CD14-positive monocyte (primary cell): Measurements from ENCODE around the gene OR2T1. TPM values are rescaled to one million over a fixed set of nuclear protein-coding genes. Genes with fewer than 3 reads are reported as not detected.
"Not testable (repeated sequence)": the region's sequence is repeated elsewhere in the genome, so short reads cannot be mapped to it uniquely, and the experiment has no call there.

ENCODE experiments used
- DNase-seq, 3 donors: peaks; one replicate each; pipeline ENCODE4 v3.0.0-alpha.2; 2011 to 2022
- H2AFZ ChIP-seq: 2 replicates; pipeline ENCODE4 v1.6.0; 2012; ENCODE audit warnings: mild to moderate bottlenecking, low read depth, low read length, inconsistent platforms; ENCODE audit not compliant: insufficient read depth, poor library complexity, severe bottlenecking
- H3K27ac ChIP-seq, 2 donors: 1 replicate in 1 of 2; 2 replicates in 1 of 2; pipeline ENCODE4 v1.5.1; 2012 to 2013; ENCODE audit warnings: low read length in 2 of 2, control low read depth in 1 of 2, inconsistent platforms in 1 of 2, low read depth in 1 of 2, mild to moderate bottlenecking in 1 of 2
- H3K27me3 ChIP-seq, 2 donors: one replicate each; pipeline versions ENCODE4 v1.6.0 to v1.6.1; 2011 to 2013; ENCODE audit warnings: low read length in 2 of 2; ENCODE audit not compliant: control insufficient read depth in 2 of 2, insufficient read depth in 2 of 2
- H3K36me3 ChIP-seq, 2 donors: replicated peaks in 1 of 2; 1 replicate in 1 of 2; 2 replicates in 1 of 2; pipeline versions ENCODE4 v1.5.1 to v1.6.1; 2012 to 2013; ENCODE audit warnings: low read length in 2 of 2, control low read depth in 1 of 2, inconsistent platforms in 1 of 2, mild to moderate bottlenecking in 1 of 2; ENCODE audit not compliant: insufficient read depth in 2 of 2, control insufficient read depth in 1 of 2
- H3K4me1 ChIP-seq, 2 donors: 1 replicate in 1 of 2; 2 replicates in 1 of 2; pipeline versions ENCODE4 v1.5.1 to v1.6.1; 2012 to 2013; ENCODE audit warnings: low read length in 2 of 2, control low read depth in 1 of 2, inconsistent platforms in 1 of 2, mild to moderate bottlenecking in 1 of 2, moderate library complexity in 1 of 2; ENCODE audit not compliant: insufficient read depth in 2 of 2, control insufficient read depth in 1 of 2
- H3K4me2 ChIP-seq: replicated peaks from 2 replicates; pipeline ENCODE3; 2012; ENCODE audit warnings: low read length, moderate library complexity, mild to moderate bottlenecking; ENCODE audit not compliant: poor library complexity, severe bottlenecking; ENCODE audit errors: extremely low read depth
- H3K4me3 ChIP-seq, 3 experiments: fragments of 200-600 bp in 1 of 3; sonication (generic) in 1 of 3; replicated peaks in 1 of 3; 1 replicate in 2 of 3; 2 replicates in 1 of 3; pipeline ENCODE4 v1.5.1; 2011 to 2013; ENCODE audit warnings: low read length in 3 of 3, mild to moderate bottlenecking in 3 of 3, control low read depth in 2 of 3, low read depth in 2 of 3, inconsistent platforms in 1 of 3, moderate library complexity in 1 of 3
- H3K79me2 ChIP-seq: 2 replicates; pipeline ENCODE4 v1.6.0; 2012; ENCODE audit warnings: mild to moderate bottlenecking, control low read depth, inconsistent platforms, low read length, moderate library complexity; ENCODE audit not compliant: insufficient read depth
- H3K9ac ChIP-seq: 2 replicates; pipeline ENCODE4 v1.6.0; 2017; ENCODE audit warnings: low read length, mild to moderate bottlenecking; ENCODE audit not compliant: insufficient read depth, poor library complexity, severe bottlenecking
- H3K9me3 ChIP-seq, 2 donors: replicated peaks in 1 of 2; 1 replicate in 1 of 2; 2 replicates in 1 of 2; pipeline versions ENCODE4 v1.5.1 to v1.6.1; 2012 to 2013; ENCODE audit warnings: low read length in 2 of 2, control low read depth in 1 of 2; ENCODE audit not compliant: control insufficient read depth in 1 of 2, insufficient read depth in 1 of 2
- H4K20me1 ChIP-seq: 2 replicates; pipeline ENCODE4 v1.6.0; 2012; ENCODE audit warnings: mild to moderate bottlenecking, low read length, control low read depth, moderate library complexity; ENCODE audit not compliant: insufficient read depth
- H3K27ac Mint-ChIP-seq, 7 donors: one replicate each; pipeline ENCODE4 v1.8.0; 2020; ENCODE audit warnings: mild to moderate bottlenecking in 7 of 7, mixed read lengths in 7 of 7, moderate library complexity in 6 of 7, inconsistent platforms in 2 of 7
- H3K27me3 Mint-ChIP-seq, 3 donors: one replicate each; pipeline ENCODE4 v1.8.0; 2021 to 2022; ENCODE audit warnings: low read depth in 3 of 3, mild to moderate bottlenecking in 3 of 3, mixed read lengths in 3 of 3, moderate library complexity in 3 of 3, inconsistent platforms in 1 of 3
- H3K36me3 Mint-ChIP-seq, 2 donors: one replicate each; pipeline ENCODE4 v1.8.0; 2020; ENCODE audit warnings: mixed read lengths in 2 of 2, inconsistent platforms in 1 of 2, mild to moderate bottlenecking in 1 of 2
- H3K4me1 Mint-ChIP-seq: one replicate; pipeline ENCODE4 v1.8.0; 2020; ENCODE audit warnings: mild to moderate bottlenecking, mixed read lengths
- H3K4me3 Mint-ChIP-seq, 2 donors: one replicate each; pipeline ENCODE4 v1.8.0; 2020; ENCODE audit warnings: mild to moderate bottlenecking in 2 of 2, mixed read lengths in 2 of 2, moderate library complexity in 1 of 2
- H3K9me3 Mint-ChIP-seq, 7 donors: one replicate each; pipeline ENCODE4 v1.8.0; 2020 to 2022; ENCODE audit warnings: mixed read lengths in 7 of 7, mild to moderate bottlenecking in 6 of 7, moderate library complexity in 6 of 7, inconsistent platforms in 2 of 7
- WGBS: methylation state at CpG from one replicate; pipeline ENCODE4 v1.1.5; 2013; ENCODE audit warnings: missing lambda C conversion rate; ENCODE audit not compliant: insufficient coverage; 5-methylcytosine and 5-hydroxymethylcytosine counted together
- intact Hi-C, 2 donors: fragments of 100-400 bp; cut with micrococcal nuclease; formaldehyde crosslinking; loops; one replicate each; pipeline versions ENCODE4 v1.15.0 to v1.15.1; 2023
- polyA plus RNA-seq, 3 donors: library from polyadenylated mRNA; depleted of rRNA in 1 of 3; unstranded in 2 of 3; stranded (reverse) in 1 of 3; fragments of 300-500 nt in 2 of 3; fragments of >200 nt in 1 of 3; fragmentation: Illumina TruSeq in 2 of 3; gene quantifications; 1 replicate in 2 of 3; 2 replicates in 1 of 3; pipeline ENCODE4 v1.2.3, GENCODE V29; 2012 to 2021

The OR2T1 gene
- polyA plus RNA-seq, 3 donors: not detected

DNA sequence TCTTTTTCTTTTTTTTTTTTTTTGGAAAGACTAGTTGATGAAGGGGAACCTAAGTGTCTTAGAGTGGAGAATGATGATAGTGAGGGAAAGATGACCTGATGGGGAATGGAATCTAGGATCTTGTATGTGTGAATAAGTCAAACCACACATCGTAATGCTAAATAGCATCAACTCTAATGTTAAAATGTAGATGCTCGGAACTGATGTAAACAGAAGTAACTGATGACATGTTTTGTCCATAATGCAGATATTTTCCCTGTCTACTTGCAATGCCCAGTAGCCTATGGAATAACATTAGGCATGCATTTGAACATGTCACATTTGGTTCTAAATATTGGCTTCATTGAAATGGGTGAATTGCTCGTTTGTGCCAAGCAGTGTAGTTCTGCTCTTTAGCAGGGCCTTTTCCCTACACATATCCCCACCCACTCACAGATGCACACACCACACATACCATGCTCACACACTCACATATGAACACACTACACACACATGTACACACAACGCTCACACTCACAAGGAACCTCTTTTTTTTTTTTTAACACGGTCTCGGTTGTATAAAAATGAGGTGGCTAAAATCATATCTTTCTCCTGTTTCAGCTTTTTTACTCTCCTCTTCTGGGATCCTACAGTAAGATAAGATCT, 47.1 kb downstream of the OR2T1 start:
- H3K27ac Mint-ChIP-seq, H3K9me3 ChIP-seq, H3K9me3 Mint-ChIP-seq, H3K4me3 Mint-ChIP-seq, H2AFZ ChIP-seq, H3K4me1 ChIP-seq, H3K36me3 ChIP-seq, H3K4me3 ChIP-seq, DNase-seq, intact Hi-C loops, H3K27ac ChIP-seq, H3K9ac ChIP-seq, H3K36me3 Mint-ChIP-seq, H3K4me1 Mint-ChIP-seq, H4K20me1 ChIP-seq, H3K4me2 ChIP-seq, H3K27me3 ChIP-seq, H3K27me3 Mint-ChIP-seq, H3K79me2 ChIP-seq: not testable (repeated sequence)
- WGBS: no CpG with 5 or more reads among the region's 6 CpGs

DNA sequence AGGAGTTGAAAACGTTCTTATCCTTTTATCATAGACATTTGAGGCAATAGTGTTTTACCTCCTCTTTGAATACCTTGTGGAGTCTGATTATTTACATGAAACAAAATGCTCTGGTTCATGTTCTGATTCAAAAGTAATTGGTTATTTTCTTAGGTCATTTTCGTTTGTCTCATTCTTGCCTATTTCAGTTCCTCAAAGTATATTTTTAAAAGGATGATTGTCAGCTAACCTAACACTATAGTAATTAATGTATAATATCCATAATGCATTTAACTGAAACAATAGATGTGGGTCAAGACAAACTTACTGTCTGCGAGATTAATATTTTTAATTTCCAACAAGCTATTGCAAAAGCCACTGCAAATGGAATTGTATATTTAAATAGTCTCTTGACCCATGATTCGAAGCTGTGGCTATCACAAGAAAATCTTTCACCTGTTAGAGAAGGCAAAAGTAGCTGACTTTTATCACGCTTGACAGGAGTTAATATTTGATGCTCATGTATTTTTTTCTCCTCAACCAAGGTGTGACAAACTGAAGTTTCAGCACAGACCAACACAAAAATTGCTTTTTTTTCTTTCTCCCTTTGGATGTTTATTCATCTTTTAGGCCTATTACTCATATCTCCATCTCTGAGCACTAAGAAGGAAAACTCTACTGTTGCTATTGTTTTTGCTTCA, 47.8 kb downstream of the OR2T1 start:
- H2AFZ ChIP-seq, H4K20me1 ChIP-seq, H3K4me3 Mint-ChIP-seq, H3K4me1 Mint-ChIP-seq, H3K9me3 ChIP-seq, H3K36me3 ChIP-seq, H3K4me2 ChIP-seq, H3K9ac ChIP-seq, H3K79me2 ChIP-seq, H3K27me3 ChIP-seq, intact Hi-C loops, H3K27ac Mint-ChIP-seq, H3K4me3 ChIP-seq, H3K9me3 Mint-ChIP-seq, DNase-seq, H3K4me1 ChIP-seq, H3K36me3 Mint-ChIP-seq, H3K27ac ChIP-seq, H3K27me3 Mint-ChIP-seq: not testable (repeated sequence)
- no CpG with 5 or more reads among the region's 5 CpGs for WGBS

DNA sequence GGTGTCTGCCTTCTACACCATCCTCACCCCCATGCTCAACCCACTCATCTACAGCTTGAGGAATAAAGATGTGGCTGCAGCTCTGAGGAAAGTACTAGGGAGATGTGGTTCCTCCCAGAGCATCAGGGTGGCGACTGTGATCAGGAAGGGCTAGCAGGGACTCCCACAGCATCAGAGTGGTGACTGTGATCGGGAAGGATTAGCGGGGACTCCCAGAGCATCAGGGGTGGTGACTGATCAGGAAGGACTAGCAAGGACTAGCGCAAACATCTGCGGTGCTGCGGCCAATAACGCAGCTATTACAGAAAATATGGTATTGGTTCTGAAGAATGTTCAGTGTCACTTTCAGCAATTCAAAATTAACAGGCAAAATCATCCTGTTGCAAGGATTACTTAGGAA, 50.8 kb downstream of the OR2T1 start:
- H3K9me3 ChIP-seq, H3K9me3 Mint-ChIP-seq, intact Hi-C loops, H3K36me3 ChIP-seq, H4K20me1 ChIP-seq, H3K27ac Mint-ChIP-seq, H3K4me3 ChIP-seq, H3K4me3 Mint-ChIP-seq, H3K36me3 Mint-ChIP-seq, H2AFZ ChIP-seq, H3K27me3 Mint-ChIP-seq, H3K27me3 ChIP-seq, H3K79me2 ChIP-seq, DNase-seq, H3K4me1 ChIP-seq, H3K9ac ChIP-seq, H3K4me2 ChIP-seq, H3K27ac ChIP-seq, H3K4me1 Mint-ChIP-seq: not testable (repeated sequence)
- WGBS: no CpG with 5 or more reads among the region's 7 CpGs

DNA sequence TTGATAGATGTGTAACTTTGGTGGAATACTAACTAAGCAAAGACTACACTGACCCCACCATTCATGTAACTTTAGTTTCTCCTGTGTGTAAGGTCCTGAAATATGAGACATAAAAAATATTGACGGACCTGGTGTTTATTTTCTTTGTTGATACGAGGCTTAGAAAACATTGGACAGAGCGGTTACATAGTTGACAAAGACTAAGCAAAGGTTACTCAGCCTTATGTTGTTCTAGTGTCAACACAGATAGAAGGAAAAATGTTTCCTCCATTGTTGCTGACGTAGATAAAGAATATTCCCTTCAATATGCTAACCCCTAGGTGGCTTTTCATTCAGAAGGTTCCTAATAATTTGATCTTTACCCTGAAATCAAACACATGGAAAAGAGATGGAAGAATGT, 52.2 kb downstream of the OR2T1 start:
- whole genome bisulfite sequencing: no CpG with 5 or more reads among the region's 4 CpGs
- H4K20me1 ChIP-seq, DNase-seq, H3K4me3 ChIP-seq, H3K27ac Mint-ChIP-seq, H3K36me3 ChIP-seq, H3K27ac ChIP-seq, H3K36me3 Mint-ChIP-seq, H3K9me3 Mint-ChIP-seq, H3K79me2 ChIP-seq, H3K27me3 ChIP-seq, intact Hi-C loops, H3K4me1 Mint-ChIP-seq, H3K4me2 ChIP-seq, H3K9ac ChIP-seq, H3K4me1 ChIP-seq, H3K27me3 Mint-ChIP-seq, H2AFZ ChIP-seq, H3K4me3 Mint-ChIP-seq, H3K9me3 ChIP-seq: not testable (repeated sequence)
